Upper lobe of right lung (tissue), 1 donor: ENCODE data around the gene KLF7. TPM values are rescaled to one million over a fixed set of nuclear protein-coding genes. Genes with fewer than 3 reads are reported as not detected.

Experiments
- ATAC-seq: fragments of 200-7000 bp; cut with Tn5 transposase; one replicate; pipeline ENCODE4 v1.9.1; 2020; ENCODE audit warnings: mild to moderate bottlenecking, moderate library complexity
- DNase-seq: peaks from one replicate; pipeline ENCODE4 v3.0.0-alpha.2; 2020
- H3K27ac ChIP-seq: fragments of 200-600 bp; one replicate; pipeline ENCODE4 v1.8.0; 2022
- H3K27me3 ChIP-seq: fragments of 200-600 bp; one replicate; pipeline ENCODE4 v1.8.0; 2022; ENCODE audit warnings: mild to moderate bottlenecking
- H3K36me3 ChIP-seq: fragments of 200-600 bp; one replicate; pipeline ENCODE4 v1.8.0; 2022
- H3K4me1 ChIP-seq: fragments of 200-600 bp; one replicate; pipeline ENCODE4 v1.8.0; 2022
- H3K4me3 ChIP-seq: fragments of 200-600 bp; one replicate; pipeline ENCODE4 v1.8.0; 2022; ENCODE audit warnings: mild to moderate bottlenecking
- H3K9me3 ChIP-seq: fragments of 200-600 bp; one replicate; pipeline ENCODE4 v1.8.0; 2022
- intact Hi-C: fragments of 100-400 bp; cut with DNase I; formaldehyde crosslinking; loops from one replicate; pipeline ENCODE4 v1.11.0; 2022
- total RNA-seq: library from RNA; stranded (reverse); fragmentation: NEBNext Ultra II Directional; extraction: Animal tissue kit (Norgen Biotek cat#: 25700); gene quantifications from one replicate; pipeline ENCODE4 v1.2.1, GENCODE V29; 2021
- TF ChIP-seq, protein P1 (sequence below): fragments of 200-600 bp; IDR thresholded peaks from one replicate; pipeline ENCODE4 v1.8.0; 2022; ENCODE audit warnings: antibody characterized with exemption
- donor health status: DM: no; HTN: yes; CAD: no; lungs with severe emphysema.

The KLF7 gene
- total RNA-seq, 1 donor from 2014 or later = 62.1 TPM

- no peak overlapping the region for H3K4me3 ChIP-seq
- no peak overlapping the region for H3K27ac ChIP-seq
- no peaks in the 10 kb centered on the region for H3K27me3 ChIP-seq
- ATAC-seq = no peak
- TF ChIP-seq, protein P1, sequence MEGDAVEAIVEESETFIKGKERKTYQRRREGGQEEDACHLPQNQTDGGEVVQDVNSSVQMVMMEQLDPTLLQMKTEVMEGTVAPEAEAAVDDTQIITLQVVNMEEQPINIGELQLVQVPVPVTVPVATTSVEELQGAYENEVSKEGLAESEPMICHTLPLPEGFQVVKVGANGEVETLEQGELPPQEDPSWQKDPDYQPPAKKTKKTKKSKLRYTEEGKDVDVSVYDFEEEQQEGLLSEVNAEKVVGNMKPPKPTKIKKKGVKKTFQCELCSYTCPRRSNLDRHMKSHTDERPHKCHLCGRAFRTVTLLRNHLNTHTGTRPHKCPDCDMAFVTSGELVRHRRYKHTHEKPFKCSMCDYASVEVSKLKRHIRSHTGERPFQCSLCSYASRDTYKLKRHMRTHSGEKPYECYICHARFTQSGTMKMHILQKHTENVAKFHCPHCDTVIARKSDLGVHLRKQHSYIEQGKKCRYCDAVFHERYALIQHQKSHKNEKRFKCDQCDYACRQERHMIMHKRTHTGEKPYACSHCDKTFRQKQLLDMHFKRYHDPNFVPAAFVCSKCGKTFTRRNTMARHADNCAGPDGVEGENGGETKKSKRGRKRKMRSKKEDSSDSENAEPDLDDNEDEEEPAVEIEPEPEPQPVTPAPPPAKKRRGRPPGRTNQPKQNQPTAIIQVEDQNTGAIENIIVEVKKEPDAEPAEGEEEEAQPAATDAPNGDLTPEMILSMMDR = no peak
- H3K4me1 ChIP-seq = no peaks in the 10 kb centered on the region
- DNase-seq = no peak
- no peaks in the 10 kb centered on the region for H3K36me3 ChIP-seq
- intact Hi-C loops = no loop called here
- H3K9me3 ChIP-seq = no peaks in the 10 kb centered on the region
These were observed 17.2 kb upstream of the KLF7 start for GRCh38 chr2:207182911-207183310.

GRCh38 chr2:207181526-207182274 is 16.0 kb upstream of the KLF7 start:
- Histone ChIP-seq H3K36me3 (no peaks in the 10 kb centered on the region), H3K4me3 (no peak overlapping the region), H3K27ac (no peak overlapping the region), H3K27me3 (no peaks in the 10 kb centered on the region), H3K4me1 (no peaks in the 10 kb centered on the region), H3K9me3 (no peaks in the 10 kb centered on the region)
- TF ChIP-seq, protein P1 = no peak
- intact Hi-C loops = no loop called here
- ATAC-seq (no peak), DNase-seq (no peak)

GRCh38 chr2:207180741-207181140 is 15.0 kb upstream of the KLF7 start:
- ATAC-seq = no peak
- H3K9me3 ChIP-seq = no peaks in the 10 kb centered on the region
- no peak overlapping the region for H3K27ac ChIP-seq
- no peaks in the 10 kb centered on the region for H3K4me1 ChIP-seq
- intact Hi-C loops = no loop called here
- H3K36me3 ChIP-seq = no peaks in the 10 kb centered on the region
- no peak for DNase-seq
- H3K27me3 ChIP-seq = no peaks in the 10 kb centered on the region
- H3K4me3 ChIP-seq = no peak overlapping the region
- TF ChIP-seq, protein P1 = no peak

- no peak for ATAC-seq
- Histone ChIP-seq H3K27ac (no peak overlapping the region), H3K4me1 (no peaks in the 10 kb centered on the region), H3K4me3 (no peak overlapping the region), H3K27me3 (no peaks in the 10 kb centered on the region), H3K36me3 (no peaks in the 10 kb centered on the region), H3K9me3 (no peaks in the 10 kb centered on the region)
- TF ChIP-seq, protein P1 = no peak
- intact Hi-C loops = no loop called here
- DNase-seq = no peak
These were observed 10.5 kb upstream of the KLF7 start for GRCh38 chr2:207176247-207176646.

GRCh38 chr2:207173641-207174040 is 7.9 kb upstream of the KLF7 start:
- no peaks in the 10 kb centered on the region for H3K9me3 ChIP-seq
- DNase-seq (no peak), ATAC-seq (no peak)
- H3K27me3 ChIP-seq = no peaks in the 10 kb centered on the region
- TF ChIP-seq, protein P1 = no peak
- H3K4me3 ChIP-seq = no peak overlapping the region
- no peak overlapping the region for H3K27ac ChIP-seq
- intact Hi-C loops = no loop called here
- H3K36me3 ChIP-seq = no peaks in the 10 kb centered on the region
- H3K4me1 ChIP-seq = no peaks in the 10 kb centered on the region
